HG03342 (cell line): ENCODE results near the gene HTRA2.
"Not testable (repeated sequence)": the region's sequence is repeated elsewhere in the genome, so short reads cannot be mapped to it uniquely, and the experiment has no call there.

Source experiments
- ATAC-seq: cut with Tn5 transposase; IDR thresholded peaks from one replicate; pipeline ENCODE4 v1.9.1; 2021; ENCODE audit warnings: mild to moderate bottlenecking, moderate library complexity; ENCODE audit not compliant: unreplicated experiment

The HTRA2 gene

GRCh38 chr2:74529357-74530238 is at the start of gene HTRA2, which contains the start of gene AUP1:
Gene HTRA2, plus strand, starts transcription at chr2:74529933. Its CDS starts 74 bp downstream, at chr2:74530007.
Gene AUP1, minus strand, starts transcription at chr2:74529706. Its CDS starts 77 bp downstream, at chr2:74529629.
- peak; percentile 77 for ATAC-seq

GRCh38 chr2:74481431-74481830 is 48.3 kb upstream of the HTRA2 start:
- no peak for ATAC-seq

GRCh38 chr2:74481961-74482800 is 47.6 kb upstream of the HTRA2 start:
- peak; percentile 31 for ATAC-seq

- ATAC-seq, result peak; percentile 89
Measured at GRCh38 chr2:74482801-74483674, 46.7 kb upstream of the HTRA2 start, which contains the start of the genes CCDC142 and TTC31. Gene CCDC142, minus strand, starts transcription at chr2:74482998. Its CDS starts 161 bp downstream, at chr2:74482837. Gene TTC31, plus strand, starts transcription at chr2:74483081. Its CDS starts 15 bp downstream, at chr2:74483096.

GRCh38 chr2:74483675-74484164 is 46.0 kb upstream of the HTRA2 start:
- ATAC-seq, result not testable (repeated sequence)

- ATAC-seq, result no peak
Measured at GRCh38 chr2:74486141-74486540, 43.6 kb upstream of the HTRA2 start.

- no peak for ATAC-seq
Measured at GRCh38 chr2:74488643-74489481, 40.9 kb upstream of the HTRA2 start.

GRCh38 chr2:74489906-74490305 is 39.8 kb upstream of the HTRA2 start:
- no peak for ATAC-seq

- no peak for ATAC-seq
Measured at GRCh38 chr2:74491648-74492544, 37.8 kb upstream of the HTRA2 start.

- ATAC-seq, result no peak
Measured at GRCh38 chr2:74493546-74493945, 36.2 kb upstream of the HTRA2 start.

- ATAC-seq, result no peak
Measured at GRCh38 chr2:74495440-74495839, 34.3 kb upstream of the HTRA2 start.

GRCh38 chr2:74496997-74497776 is 32.5 kb upstream of the HTRA2 start:
- ATAC-seq, result no peak

GRCh38 chr2:74497777-74498499 is 31.8 kb upstream of the HTRA2 start:
- no peak for ATAC-seq

GRCh38 chr2:74498500-74499266 is 31.1 kb upstream of the HTRA2 start:
- no peak for ATAC-seq

GRCh38 chr2:74499267-74499939 is 30.3 kb upstream of the HTRA2 start, which contains the start of gene LBX2:
Gene LBX2, minus strand, starts transcription at chr2:74499603. Its CDS starts 66 bp downstream, at chr2:74499537.
- no peak for ATAC-seq
